KMS-11 (cell line): Measurements from ENCODE around the gene WDR64.
"Not testable (repeated sequence)": the region's sequence is repeated elsewhere in the genome, so short reads cannot be mapped to it uniquely, and the experiment has no call there.

ENCODE experiments used
- H2AFZ ChIP-seq: fragments of 200-600 bp; sonication (generic); 2 replicates; pipeline ENCODE4 v1.6.1; 2016; ENCODE audit warnings: antibody characterized with exemption, mixed run types, low read depth
- H3K27ac ChIP-seq: fragments of 200-600 bp; sonication (generic); 2 replicates; pipeline ENCODE4 v1.6.1; 2016; ENCODE audit warnings: mild to moderate bottlenecking, mixed run types
- H3K27me3 ChIP-seq: fragments of 200-600 bp; sonication (generic); 2 replicates; pipeline ENCODE4 v1.6.1; 2017; ENCODE audit warnings: mild to moderate bottlenecking, low read depth, mixed run types, moderate library complexity; ENCODE audit not compliant: insufficient read depth
- H3K36me3 ChIP-seq: fragments of 200-600 bp; sonication (generic); 2 replicates; pipeline ENCODE4 v1.6.1; 2017; ENCODE audit warnings: mild to moderate bottlenecking, mixed run types; ENCODE audit not compliant: insufficient read depth
- H3K4me1 ChIP-seq: fragments of 200-600 bp; sonication (generic); 2 replicates; pipeline ENCODE4 v1.6.1; 2016; ENCODE audit warnings: mild to moderate bottlenecking, low read depth, mixed run types; ENCODE audit not compliant: poor library complexity, severe bottlenecking
- H3K4me2 ChIP-seq: fragments of 200-600 bp; sonication (generic); 2 replicates; pipeline ENCODE4 v1.7.0; 2016; ENCODE audit warnings: mild to moderate bottlenecking, mixed run types
- H3K4me3 ChIP-seq: fragments of 200-600 bp; sonication (generic); IDR thresholded peaks from 2 replicates; pipeline ENCODE4 v1.6.1; 2017; ENCODE audit warnings: low read depth, low read length, mixed read lengths; ENCODE audit not compliant: insufficient read depth
- H3K79me2 ChIP-seq: fragments of 200-600 bp; sonication (generic); 2 replicates; pipeline ENCODE4 v1.6.1; 2016; ENCODE audit warnings: low read depth, mixed run types; ENCODE audit not compliant: insufficient read depth
- H3K9ac ChIP-seq: fragments of 200-600 bp; sonication (generic); 2 replicates; pipeline ENCODE4 v1.6.1; 2016; ENCODE audit warnings: mild to moderate bottlenecking, mixed run types
- H4K20me1 ChIP-seq: fragments of 200-600 bp; sonication (generic); 2 replicates; pipeline ENCODE4 v1.6.1; 2016; ENCODE audit warnings: mild to moderate bottlenecking, mixed run types; ENCODE audit not compliant: insufficient read depth
- CTCF ChIP-seq: fragments of 200-600 bp; sonication (generic); conservative IDR thresholded peaks from 2 replicates; pipeline ENCODE4 v1.6.1; 2017; ENCODE audit warnings: low read depth, mild to moderate bottlenecking, antibody characterized with exemption, low read length, moderate library complexity, mixed read lengths

WDR64 gene

GRCh38 chr1:241787691-241788090 is 135.6 kb downstream of the WDR64 start:
- no peak overlapping the region for H3K4me2 ChIP-seq
- H3K4me1 ChIP-seq, result no peaks in the 10 kb centered on the region
- H3K79me2 ChIP-seq, result no peaks in the 10 kb centered on the region
- no peaks in the 10 kb centered on the region for H3K36me3 ChIP-seq
- TF ChIP-seq CTCF, result no peak
- H2AFZ ChIP-seq, result no peak overlapping the region
- no peak overlapping the region for H3K4me3 ChIP-seq
- no peaks in the 10 kb centered on the region for H3K27me3 ChIP-seq
- H4K20me1 ChIP-seq, result no peaks in the 10 kb centered on the region
- no peak overlapping the region for H3K27ac ChIP-seq
- H3K9ac ChIP-seq, result no peak overlapping the region

- no peak for TF ChIP-seq CTCF
- no peaks in the 10 kb centered on the region for H3K4me1 ChIP-seq
- H3K4me2 ChIP-seq, result no peak overlapping the region
- no peak overlapping the region for H3K9ac ChIP-seq
- no peak overlapping the region for H3K27ac ChIP-seq
- H2AFZ ChIP-seq, result no peak overlapping the region
- H3K36me3 ChIP-seq, result no peaks in the 10 kb centered on the region
- no peaks in the 10 kb centered on the region for H3K27me3 ChIP-seq
- no peaks in the 10 kb centered on the region for H4K20me1 ChIP-seq
- H3K79me2 ChIP-seq, result no peaks in the 10 kb centered on the region
- H3K4me3 ChIP-seq, result no peak overlapping the region
These were observed 137.0 kb downstream of the WDR64 start for GRCh38 chr1:241789061-241789460.

- no peaks in the 10 kb centered on the region for H3K27me3 ChIP-seq
These were observed 147.3 kb downstream of the WDR64 start for GRCh38 chr1:241799416-241799815.

GRCh38 chr1:241800640-241801039 is 148.6 kb downstream of the WDR64 start:
- no peak for TF ChIP-seq CTCF
- H2AFZ ChIP-seq, result no peak overlapping the region
- no peak overlapping the region for H3K4me2 ChIP-seq

More at GRCh38 chr1:241799416-241799815, 147.3 kb downstream of the WDR64 start:
- no peak overlapping the region for H3K27ac ChIP-seq
- no peaks in the 10 kb centered on the region for H3K79me2 ChIP-seq
- H3K9ac ChIP-seq, result no peak overlapping the region
- no peak for TF ChIP-seq CTCF
- no peaks in the 10 kb centered on the region for H3K36me3 ChIP-seq
- no peaks in the 10 kb centered on the region for H4K20me1 ChIP-seq
- no peak overlapping the region for H3K4me2 ChIP-seq
- no peak overlapping the region for H3K4me3 ChIP-seq
- H2AFZ ChIP-seq, result no peak overlapping the region
- no peaks in the 10 kb centered on the region for H3K4me1 ChIP-seq

GRCh38 chr1:241802863-241803262 is 150.8 kb downstream of the WDR64 start:
- no peaks in the 10 kb centered on the region for H3K4me1 ChIP-seq
- H3K36me3 ChIP-seq, result no peaks in the 10 kb centered on the region
- TF ChIP-seq CTCF, result no peak
- H3K4me2 ChIP-seq, result no peak overlapping the region
- no peak overlapping the region for H3K4me3 ChIP-seq
- no peaks in the 10 kb centered on the region for H3K27me3 ChIP-seq
- H3K79me2 ChIP-seq, result no peaks in the 10 kb centered on the region
- no peak overlapping the region for H2AFZ ChIP-seq
- H3K9ac ChIP-seq, result no peak overlapping the region
- no peak overlapping the region for H3K27ac ChIP-seq
- H4K20me1 ChIP-seq, result no peaks in the 10 kb centered on the region

More at GRCh38 chr1:241800640-241801039, 148.6 kb downstream of the WDR64 start:
- Histone ChIP-seq H3K27me3 (no peaks in the 10 kb centered on the region), H3K9ac (no peak overlapping the region), H3K36me3 (no peaks in the 10 kb centered on the region), H3K4me1 (no peaks in the 10 kb centered on the region), H3K4me3 (no peak overlapping the region), H4K20me1 (no peaks in the 10 kb centered on the region), H3K79me2 (no peaks in the 10 kb centered on the region), H3K27ac (no peak overlapping the region)

- H4K20me1 ChIP-seq, H3K27me3 ChIP-seq, H2AFZ ChIP-seq, H3K27ac ChIP-seq, H3K4me1 ChIP-seq, H3K36me3 ChIP-seq, H3K9ac ChIP-seq, H3K79me2 ChIP-seq, H3K4me3 ChIP-seq, H3K4me2 ChIP-seq: not testable (repeated sequence)
These were observed 152.6 kb downstream of the WDR64 start for GRCh38 chr1:241804706-241805105.
